GM21447 (cell line): ENCODE data around the gene CNOT4.
"Not testable (repeated sequence)": the region's sequence is repeated elsewhere in the genome, so short reads cannot be mapped to it uniquely, and the experiment has no call there.

Source experiments
- ATAC-seq: cut with Tn5 transposase; IDR thresholded peaks from one replicate; pipeline ENCODE4 v1.9.1; 2021; ENCODE audit not compliant: unreplicated experiment

The CNOT4 gene

DNA sequence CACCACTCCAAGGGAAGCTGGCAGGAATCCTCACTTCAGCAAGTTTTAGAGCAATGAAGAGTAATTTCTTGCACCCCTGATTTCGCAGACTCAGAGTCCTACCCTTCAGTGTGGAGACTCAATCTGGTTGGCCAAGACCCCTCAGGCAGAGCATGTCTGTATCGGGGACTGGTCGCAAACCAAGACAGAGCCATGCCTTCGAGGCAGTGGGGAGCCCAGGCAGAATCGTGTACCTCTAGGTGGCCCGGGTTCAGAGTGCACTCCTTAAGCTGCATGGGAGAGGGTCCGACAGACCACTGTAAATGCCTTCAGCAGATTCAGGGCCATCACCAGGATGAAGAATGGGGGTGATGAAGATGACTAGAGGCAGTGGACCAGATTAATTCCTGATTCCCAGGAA lies 181.4 kb downstream of the CNOT4 start:
- ATAC-seq = no peak

DNA sequence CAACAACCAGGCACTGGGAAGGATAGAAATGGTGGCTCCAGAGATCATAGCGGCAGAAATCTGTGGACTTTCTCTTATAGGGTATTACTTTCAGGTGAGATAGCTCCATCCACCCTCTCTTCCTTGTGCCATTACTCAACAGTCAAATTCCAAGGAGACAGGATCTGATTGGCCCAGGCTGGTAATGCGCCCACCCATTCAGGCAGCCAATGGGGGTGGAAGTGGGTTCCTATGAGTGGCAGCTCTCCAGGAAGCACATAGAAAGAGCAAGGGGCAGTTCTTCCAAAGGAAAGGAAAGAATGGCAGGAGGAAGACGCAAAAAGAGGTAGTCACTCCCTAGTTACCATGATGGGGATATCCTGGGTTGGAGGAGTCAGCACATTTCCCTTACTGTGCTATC lies 181.8 kb downstream of the CNOT4 start:
- no peak for ATAC-seq

GRCh38 chr7:135327458-135327857 lies 182.4 kb downstream of the CNOT4 start:
- no peak for ATAC-seq

DNA sequence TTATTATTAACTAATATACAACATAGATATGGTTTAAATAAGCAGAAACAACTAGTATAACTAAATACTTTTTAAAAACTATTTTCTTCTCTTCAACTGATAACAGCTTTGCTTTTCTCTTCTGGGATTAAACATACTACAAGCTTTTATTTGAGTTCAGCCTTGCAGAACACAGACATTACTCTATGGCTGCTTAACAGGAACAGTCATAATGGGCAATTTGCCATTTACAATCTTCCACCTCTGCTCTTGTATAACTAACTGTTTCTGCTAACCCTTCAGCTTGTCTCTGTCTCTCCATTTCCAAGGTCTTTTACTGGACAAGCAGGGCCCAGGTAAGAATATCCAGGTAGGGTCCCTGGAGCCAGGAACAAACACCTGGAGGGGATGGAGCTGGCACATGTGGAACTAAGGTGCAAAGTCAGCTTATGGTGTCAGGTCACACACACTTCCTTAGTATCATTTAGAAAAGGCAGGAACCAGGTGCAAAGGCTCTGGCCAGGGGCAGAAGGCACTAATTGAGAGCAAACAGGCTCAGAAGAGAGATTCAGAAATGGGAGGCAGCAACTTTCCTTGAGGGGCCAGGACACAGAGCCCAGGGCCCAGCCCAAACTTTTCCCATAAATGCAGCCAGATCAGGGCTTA lies 183.1 kb downstream of the CNOT4 start:
- ATAC-seq = no peak

GRCh38 chr7:135322571-135323340 lies 187.1 kb downstream of the CNOT4 start:
- no peak for ATAC-seq

DNA sequence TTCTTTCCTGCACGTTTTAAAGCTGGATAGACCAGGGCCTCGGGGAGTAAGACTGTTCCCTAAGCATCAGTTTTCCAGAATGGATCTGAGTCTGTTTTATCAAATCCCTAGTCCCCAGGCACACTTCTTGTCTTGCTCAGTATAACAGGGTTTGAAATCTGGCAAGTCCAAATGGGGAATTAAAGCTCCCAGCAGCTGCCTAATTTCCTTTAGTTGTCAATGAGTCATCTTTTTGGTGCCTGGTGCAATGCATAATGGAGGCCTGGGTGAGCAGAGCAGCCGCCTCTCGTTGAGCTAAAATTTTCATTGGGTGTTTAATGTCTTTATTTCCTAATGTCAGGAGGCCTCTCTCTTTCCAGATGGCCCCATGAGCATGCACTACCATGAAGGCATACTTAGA lies 188.3 kb downstream of the CNOT4 start:
- no peak for ATAC-seq

DNA sequence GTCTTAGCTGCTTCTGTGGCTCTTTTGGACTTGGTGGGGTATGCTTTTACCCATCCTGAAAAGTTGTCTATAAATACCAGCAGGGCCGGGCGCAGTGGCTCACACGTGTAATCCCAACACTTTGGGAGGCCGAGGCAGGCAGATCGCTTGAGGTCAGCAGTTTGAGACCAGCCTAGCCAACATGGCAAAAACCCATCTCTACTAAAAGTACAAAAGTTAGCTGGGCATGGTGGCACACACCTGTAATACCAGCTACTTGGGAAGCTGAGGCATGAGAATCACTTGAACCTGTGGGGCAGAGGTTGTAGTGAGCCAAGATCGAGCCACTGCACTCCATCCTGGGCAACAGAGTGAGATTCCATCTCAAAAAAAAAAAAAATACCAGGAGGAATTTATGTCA lies 188.9 kb downstream of the CNOT4 start:
- not testable (repeated sequence) for ATAC-seq

GRCh38 chr7:135320268-135320667 lies 189.6 kb downstream of the CNOT4 start:
- no peak for ATAC-seq

DNA sequence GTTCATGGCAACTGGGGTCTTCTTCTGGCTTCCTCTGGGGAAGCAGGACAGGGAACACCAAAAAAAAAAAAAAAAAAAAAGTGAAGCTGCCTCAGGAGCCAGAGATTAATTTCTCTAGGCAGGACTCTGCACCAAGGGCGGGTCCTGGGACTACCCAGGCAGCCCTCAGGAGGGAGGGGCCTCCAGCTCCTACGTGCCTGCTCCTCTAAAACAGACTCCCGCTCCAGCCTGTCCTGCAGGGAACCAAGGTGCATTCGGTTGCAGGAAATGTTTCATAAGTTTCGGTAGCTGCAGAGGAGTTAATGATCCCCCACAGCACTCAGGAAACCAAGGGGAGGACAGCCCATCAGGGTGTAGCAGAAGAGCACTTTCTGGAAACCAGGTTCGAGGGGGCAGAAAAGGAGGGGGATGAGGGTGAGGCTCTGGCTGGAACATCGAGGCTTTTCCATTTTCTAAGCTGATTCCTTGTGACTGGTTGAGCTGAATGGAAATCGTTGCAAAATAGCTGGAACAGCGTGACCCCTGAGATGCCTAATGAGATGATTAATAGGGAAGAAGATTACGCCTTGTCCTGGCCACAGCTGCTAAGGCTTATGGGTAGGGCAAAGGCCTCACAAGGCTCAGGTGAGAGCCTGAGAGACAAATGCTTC lies 192.1 kb downstream of the CNOT4 start:
- ATAC-seq = no peak

DNA sequence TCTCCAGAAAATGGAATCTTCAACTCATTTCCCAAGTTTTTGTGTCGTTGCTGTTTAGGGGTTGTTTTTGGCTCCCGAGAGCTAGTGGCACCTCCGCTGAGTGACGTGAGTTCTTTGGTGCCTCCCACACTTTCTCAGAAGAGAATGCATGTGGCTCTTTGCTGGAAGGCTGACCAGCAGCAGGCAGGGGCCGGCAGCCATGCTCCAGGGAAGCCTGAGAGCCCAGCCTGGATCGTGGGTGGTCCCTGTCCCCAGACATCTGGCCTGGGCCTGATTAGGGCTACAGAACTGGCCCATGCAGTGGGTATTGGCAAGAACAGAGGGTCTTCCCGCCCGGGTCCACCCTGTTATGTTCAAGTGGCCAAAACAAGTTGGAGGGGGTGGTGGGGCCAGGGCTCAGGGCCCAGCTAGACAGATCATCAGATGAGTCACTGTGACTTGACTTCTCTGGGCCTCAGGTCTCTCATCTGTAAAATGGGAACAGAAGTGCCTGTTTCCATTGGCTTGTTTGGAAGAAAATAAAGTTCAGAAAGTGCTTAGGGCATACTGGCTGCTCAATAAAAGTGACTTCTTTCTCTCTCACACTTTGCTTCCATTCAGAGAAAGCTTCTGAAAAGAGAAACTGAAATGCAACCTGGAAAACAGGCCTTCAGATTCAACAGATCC lies 193.1 kb downstream of the CNOT4 start:
- ATAC-seq = no peak

- ATAC-seq = no peak
Observed at GRCh38 chr7:135313971-135314370, 195.9 kb downstream of the CNOT4 start.
